ENCODE results near the gene ZNF143.

- TF ChIP-seq BHLHE40 (IDR thresholded peaks at IDR 0.05; ENCODE audit: borderline replicate concordance) (no peak), ELF4 (IDR thresholded peaks at IDR 0.05) (no peak), SUZ12 (IDR thresholded peaks at IDR 0.05) (no peak), CTBP1 (IDR thresholded peaks at IDR 0.05; ENCODE audit: borderline replicate concordance) (no peak), FOXA1 (IDR thresholded peaks at IDR 0.05) (no peak), TARDBP (IDR thresholded peaks at IDR 0.05) (no peak), FOXK2 (IDR thresholded peaks at IDR 0.05) (no peak), HDGF (IDR thresholded peaks at IDR 0.05; ENCODE audit: borderline replicate concordance) (no peak)
Observed at GRCh38 chr11:9494316-9494715, 33.5 kb downstream of the ZNF143 start.
